CD4-positive, alpha-beta T cell treated with Interleukin-4 for 4 hours (primary cell): ENCODE data around the gene RPS6KL1.
"Not testable (repeated sequence)": the region's sequence is repeated elsewhere in the genome, so short reads cannot be mapped to it uniquely, and the experiment has no call there.

Experiments
- DNase-seq: peaks from one replicate; pipeline ENCODE4 v3.0.0-alpha.2; 2020

The RPS6KL1 gene

GRCh38 chr14:74934476-74935359 lies 11.7 kb upstream of the RPS6KL1 start:
- no peak for DNase-seq

- no peak for DNase-seq
These were observed 11.0 kb upstream of the RPS6KL1 start for GRCh38 chr14:74934041-74934440.

GRCh38 chr14:74932936-74933335 lies 9.9 kb upstream of the RPS6KL1 start:
- not testable (repeated sequence) for DNase-seq

- no peak for DNase-seq
These were observed 9.4 kb upstream of the RPS6KL1 start for GRCh38 chr14:74932401-74932901.

GRCh38 chr14:74931744-74932143 lies 8.7 kb upstream of the RPS6KL1 start:
- not testable (repeated sequence) for DNase-seq

GRCh38 chr14:74929242-74929641 lies 6.2 kb upstream of the RPS6KL1 start:
- no peak for DNase-seq

- DNase-seq: no peak
These were observed 4.2 kb upstream of the RPS6KL1 start for GRCh38 chr14:74927225-74927624.

- DNase-seq: no peak
These were observed 1.0 kb upstream of the RPS6KL1 start for GRCh38 chr14:74924061-74924460.

GRCh38 chr14:74921987-74922751 lies 891 bp downstream of the RPS6KL1 start:
- no peak for DNase-seq

GRCh38 chr14:74921053-74921620 lies 1.9 kb downstream of the RPS6KL1 start:
- no peak for DNase-seq

- no peak for DNase-seq
These were observed 2.8 kb downstream of the RPS6KL1 start for GRCh38 chr14:74920281-74920680.

GRCh38 chr14:74919421-74920165 lies 3.5 kb downstream of the RPS6KL1 start:
- no peak for DNase-seq

- DNase-seq: no peak
These were observed 4.7 kb downstream of the RPS6KL1 start for GRCh38 chr14:74918380-74918779.

GRCh38 chr14:74917646-74918081 lies 5.4 kb downstream of the RPS6KL1 start:
- DNase-seq: no peak

- DNase-seq: no peak
These were observed 5.9 kb downstream of the RPS6KL1 start for GRCh38 chr14:74917178-74917543.

- DNase-seq: no peak
These were observed 7.2 kb downstream of the RPS6KL1 start for GRCh38 chr14:74915826-74916225.

GRCh38 chr14:74915426-74915825 lies 7.6 kb downstream of the RPS6KL1 start:
- no peak for DNase-seq

- no peak for DNase-seq
These were observed 9.0 kb downstream of the RPS6KL1 start for GRCh38 chr14:74913986-74914573.

- no peak for DNase-seq
These were observed 9.6 kb downstream of the RPS6KL1 start for GRCh38 chr14:74913393-74913910.

GRCh38 chr14:74912801-74913200 lies 10.3 kb downstream of the RPS6KL1 start:
- DNase-seq: no peak

GRCh38 chr14:74912111-74912510 lies 10.9 kb downstream of the RPS6KL1 start:
- no peak for DNase-seq

GRCh38 chr14:74911704-74912103 lies 11.4 kb downstream of the RPS6KL1 start:
- DNase-seq: no peak
